Hepatocyte (in vitro differentiated cells): ENCODE results near the gene SLC22A12. TPM values are rescaled to one million over a fixed set of nuclear protein-coding genes. Genes with fewer than 3 reads are reported as not detected.

Experiments used
- DNase-seq: peaks from one replicate; pipeline ENCODE4 v3.0.0-alpha.2; 2016; ENCODE audit warnings: low spot score
- H2AFZ ChIP-seq: fragments of 200-600 bp; sonication (generic); 2 replicates; pipeline ENCODE4 v1.6.0; 2016; ENCODE audit warnings: antibody characterized with exemption, mild to moderate bottlenecking
- H3K27ac ChIP-seq: fragments of 200-600 bp; sonication (generic); 2 replicates; pipeline ENCODE4 v1.5.1; 2016; ENCODE audit warnings: mild to moderate bottlenecking
- H3K27me3 ChIP-seq: fragments of 200-600 bp; sonication (generic); 2 replicates; pipeline ENCODE4 v1.6.1; 2016
- H3K36me3 ChIP-seq: fragments of 200-600 bp; sonication (generic); replicated peaks from 2 replicates; pipeline ENCODE4 v1.5.1; 2016; ENCODE audit warnings: low read depth; ENCODE audit not compliant: insufficient read depth
- H3K4me1 ChIP-seq: fragments of 200-600 bp; sonication (generic); 2 replicates; pipeline ENCODE4 v1.5.1; 2016; ENCODE audit warnings: mild to moderate bottlenecking, moderate library complexity; ENCODE audit not compliant: insufficient read depth
- H3K4me2 ChIP-seq: fragments of 200-600 bp; sonication (generic); 2 replicates; pipeline ENCODE4 v1.6.0; 2016
- H3K4me3 ChIP-seq: fragments of 200-600 bp; sonication (generic); 2 replicates; pipeline ENCODE4 v1.5.1; 2016; ENCODE audit warnings: mild to moderate bottlenecking
- H3K79me2 ChIP-seq: fragments of 200-600 bp; sonication (generic); 2 replicates; pipeline ENCODE4 v1.6.0; 2017; ENCODE audit warnings: mild to moderate bottlenecking
- H3K9me2 ChIP-seq: fragments of 200-600 bp; sonication (generic); replicated peaks from 2 replicates; pipeline ENCODE4 v1.6.0; 2017; ENCODE audit warnings: mild to moderate bottlenecking; ENCODE audit not compliant: insufficient read depth
- H3K9me3 ChIP-seq: fragments of 200-600 bp; sonication (generic); 2 replicates; pipeline ENCODE4 v1.5.1; 2016; ENCODE audit warnings: low read depth, mild to moderate bottlenecking
- H4K20me1 ChIP-seq: fragments of 200-600 bp; sonication (generic); 2 replicates; pipeline ENCODE4 v1.6.0; 2016; ENCODE audit warnings: mild to moderate bottlenecking; ENCODE audit not compliant: insufficient read depth, poor library complexity, severe bottlenecking
- CTCF ChIP-seq: fragments of 200-600 bp; sonication (generic); IDR thresholded peaks from 2 replicates; pipeline ENCODE4 v1.5.1; 2016; ENCODE audit warnings: antibody characterized with exemption, mild to moderate bottlenecking; ENCODE audit not compliant: poor library complexity
- EZH2 ChIP-seq: fragments of 200-600 bp; sonication (generic); IDR thresholded peaks from 2 replicates; pipeline ENCODE4 v1.6.1; 2016; ENCODE audit warnings: antibody characterized with exemption, mild to moderate bottlenecking, borderline replicate concordance
- EZH2phosphoT487 ChIP-seq: fragments of 200-600 bp; sonication (generic); IDR thresholded peaks from one replicate; pipeline ENCODE4 v1.6.1; 2018; ENCODE audit warnings: antibody characterized with exemption, mild to moderate bottlenecking, low read depth, moderate library complexity; ENCODE audit not compliant: unreplicated experiment, severe bottlenecking
- WGBS: methylation state at CpG from one replicate; pipeline ENCODE4 v1.1.6; 2016; ENCODE audit warnings: low lambda C conversion rate; ENCODE audit errors: missing lambda C conversion rate; 5-methylcytosine and 5-hydroxymethylcytosine counted together
- polyA plus RNA-seq: library from polyadenylated mRNA; unstranded; fragments of >200 nt; fragmentation: Nextera tagmentation; extraction: Ambion mirVana; gene quantifications from 2 replicates; pipeline ENCODE4 v1.2.1, GENCODE V29; 2016
- total RNA-seq: library from RNA; depleted of rRNA; stranded (reverse); fragments of >200 nt; gene quantifications from 2 replicates; pipeline ENCODE4 v1.2.3, GENCODE V29; 2014

SLC22A12 gene
- total and polyA plus RNA-seq, 2 experiments from 2014 or later: 0.11 TPM; not detected in 1

DNA sequence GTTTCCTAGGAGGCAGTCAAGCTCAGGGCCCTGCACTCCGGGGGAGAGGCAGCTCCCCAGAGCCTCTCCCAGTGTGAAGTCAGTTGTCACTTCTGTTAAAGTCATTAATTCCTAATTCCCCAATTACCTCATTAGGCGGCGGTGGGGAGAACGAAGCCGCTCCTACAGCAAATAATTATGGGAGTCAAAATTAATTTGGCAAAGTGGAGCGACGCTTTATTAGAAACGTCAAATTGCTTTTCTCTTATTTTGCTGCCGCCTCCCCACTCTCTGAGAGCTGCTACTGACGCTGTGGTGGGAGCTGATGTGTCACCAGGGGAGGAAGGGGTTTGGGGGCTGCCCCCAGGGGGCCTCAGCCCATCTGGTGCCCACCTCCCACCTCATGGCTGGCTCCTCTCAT, 41.6 kb downstream of the SLC22A12 start:
- no peak overlapping the region for H2AFZ ChIP-seq
- H3K4me2 ChIP-seq: no peak overlapping the region
- peaks cover 13% of the 10 kb centered on the region for H3K27me3 ChIP-seq
- no peak overlapping the region for H3K27ac ChIP-seq
- no peaks in the 10 kb centered on the region for H4K20me1 ChIP-seq
- 94% methylated on average over 10 of the region's 10 CpGs for WGBS
- no peaks in the 10 kb centered on the region for H3K36me3 ChIP-seq
- no peaks in the 10 kb centered on the region for H3K9me3 ChIP-seq
- DNase-seq: no peak
- H3K79me2 ChIP-seq: no peaks in the 10 kb centered on the region
- H3K9me2 ChIP-seq: no peaks in the 10 kb centered on the region
- peaks cover under 1% of the 10 kb centered on the region for H3K4me1 ChIP-seq
- TF ChIP-seq EZH2: no peak
- TF ChIP-seq EZH2phosphoT487: no peak
- no peak overlapping the region for H3K4me3 ChIP-seq

GRCh38 chr11:64633555-64634159, 42.6 kb downstream of the SLC22A12 start:
- Histone ChIP-seq H3K4me3 (no peak overlapping the region), H3K79me2 (no peaks in the 10 kb centered on the region), H3K4me1 (peaks cover 4% of the 10 kb centered on the region), H4K20me1 (no peaks in the 10 kb centered on the region), H3K9me2 (no peaks in the 10 kb centered on the region), H2AFZ (no peak overlapping the region), H3K36me3 (no peaks in the 10 kb centered on the region), H3K27ac (no peak overlapping the region), H3K27me3 (peaks cover 17% of the 10 kb centered on the region), H3K4me2 (no peak overlapping the region), H3K9me3 (no peaks in the 10 kb centered on the region)
- 82% methylated on average over 7 of the region's 7 CpGs for WGBS
- TF ChIP-seq EZH2phosphoT487 (no peak), EZH2 (no peak), CTCF (no peak)
- no peak for DNase-seq

- no peak for TF ChIP-seq EZH2
- no peak for TF ChIP-seq CTCF
- no peak for TF ChIP-seq EZH2phosphoT487
- Histone ChIP-seq H3K4me1 (peaks cover 4% of the 10 kb centered on the region), H4K20me1 (no peaks in the 10 kb centered on the region), H3K27ac (peak overlapping the region; percentile 63), H3K36me3 (no peaks in the 10 kb centered on the region), H3K9me3 (no peaks in the 10 kb centered on the region), H3K27me3 (peaks cover 43% of the 10 kb centered on the region), H3K4me2 (peak overlapping the region; percentile 80), H3K79me2 (no peaks in the 10 kb centered on the region), H2AFZ (peak overlapping the region; percentile 29), H3K4me3 (no peak overlapping the region), H3K9me2 (no peaks in the 10 kb centered on the region)
- WGBS: 36% methylated on average over 15 of the region's 15 CpGs
- no peak for DNase-seq
Observed at GRCh38 chr11:64637334-64638017, 46.5 kb downstream of the SLC22A12 start.

- WGBS: 4% methylated on average over 37 of the region's 37 CpGs
- Histone ChIP-seq H3K79me2 (no peaks in the 10 kb centered on the region), H3K9me2 (no peaks in the 10 kb centered on the region), H3K9me3 (no peaks in the 10 kb centered on the region), H3K27me3 (peaks cover 48% of the 10 kb centered on the region), H3K4me1 (peaks cover 4% of the 10 kb centered on the region), H4K20me1 (no peaks in the 10 kb centered on the region), H2AFZ (peak overlapping the region; percentile 29), H3K4me2 (peak overlapping the region; percentile 80), H3K4me3 (no peak overlapping the region), H3K27ac (peak overlapping the region; percentile 63), H3K36me3 (no peaks in the 10 kb centered on the region)
- peak; percentile 73 for DNase-seq
- no peak for TF ChIP-seq CTCF
- no peak for TF ChIP-seq EZH2phosphoT487
- TF ChIP-seq EZH2: no peak
Observed at GRCh38 chr11:64638018-64638665, 47.1 kb downstream of the SLC22A12 start.
